HL-60 (cell line): ENCODE results near the gene GRIA2.

Experiments used
- DNase-seq, 2 experiments: peaks; one replicate each; pipeline ENCODE4 v3.0.0-alpha.2; 2010 to 2020; ENCODE audit warnings: low read depth in 1 of 2, low spot score in 1 of 2
- H3K27ac ChIP-seq: fragments of 250-450 bp; sonication (Bioruptor Pico); replicated peaks from 2 replicates; pipeline ENCODE4 v1.5.1; 2020; ENCODE audit warnings: mild to moderate bottlenecking, moderate library complexity
- H3K27me3 ChIP-seq: fragments of 250-450 bp; sonication (Bioruptor Pico); 2 replicates; pipeline ENCODE4 v1.5.1; 2021; ENCODE audit warnings: mild to moderate bottlenecking, moderate library complexity; ENCODE audit not compliant: insufficient read depth, poor library complexity, severe bottlenecking
- H3K4me3 ChIP-seq: replicated peaks from 2 replicates; pipeline ENCODE4 v1.5.1; 2011; ENCODE audit warnings: mild to moderate bottlenecking, control low read depth, low read length; ENCODE audit not compliant: insufficient read depth
- GABPA ChIP-seq: IDR thresholded peaks from 2 replicates; pipeline ENCODE4 v1.6.1; 2012; ENCODE audit warnings: low read depth
- POLR2AphosphoS5 ChIP-seq: IDR thresholded peaks from 2 replicates; pipeline ENCODE4 v1.6.1; 2012; ENCODE audit warnings: low read depth
- SPI1 ChIP-seq: IDR thresholded peaks from 2 replicates; pipeline ENCODE4 v1.6.1; 2012; ENCODE audit warnings: low read depth, mild to moderate bottlenecking, borderline replicate concordance
- TF ChIP-seq, protein P1 (sequence below): IDR thresholded peaks from one replicate; pipeline ENCODE4 v1.5.1; 2011; ENCODE audit warnings: low read length, control low read depth, inconsistent platforms; ENCODE audit not compliant: insufficient read depth
- TF ChIP-seq, protein P2 (sequence below): IDR thresholded peaks from 2 replicates; pipeline ENCODE4 v1.6.1; 2012; ENCODE audit warnings: low read depth; ENCODE audit not compliant: insufficient replicate concordance

The GRIA2 gene

DNA sequence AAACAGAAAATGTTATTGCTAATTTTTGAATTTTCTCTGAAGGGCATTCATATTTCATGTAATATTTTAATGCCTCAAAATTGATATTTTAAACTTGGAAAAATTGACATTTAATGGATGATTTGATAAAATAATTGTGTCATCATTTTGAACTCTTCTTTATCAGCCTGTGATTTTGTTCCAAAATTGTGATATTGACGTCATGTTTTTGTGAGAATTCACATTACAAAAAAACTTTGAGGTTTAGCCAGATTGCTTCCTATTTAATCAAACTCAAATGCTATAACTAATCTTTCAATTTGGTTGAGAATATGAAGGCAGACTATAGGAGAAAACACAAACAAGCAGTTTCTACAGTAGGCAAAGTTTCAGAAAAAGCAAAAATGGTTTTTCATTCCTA is 137.4 kb downstream of the GRIA2 start:
- Histone ChIP-seq H3K27me3 (no peaks in the 10 kb centered on the region), H3K4me3 (no peak overlapping the region)
- no peak for TF ChIP-seq SPI1
- TF ChIP-seq GABPA = no peak
- TF ChIP-seq POLR2AphosphoS5 = no peak
- TF ChIP-seq, protein P1, sequence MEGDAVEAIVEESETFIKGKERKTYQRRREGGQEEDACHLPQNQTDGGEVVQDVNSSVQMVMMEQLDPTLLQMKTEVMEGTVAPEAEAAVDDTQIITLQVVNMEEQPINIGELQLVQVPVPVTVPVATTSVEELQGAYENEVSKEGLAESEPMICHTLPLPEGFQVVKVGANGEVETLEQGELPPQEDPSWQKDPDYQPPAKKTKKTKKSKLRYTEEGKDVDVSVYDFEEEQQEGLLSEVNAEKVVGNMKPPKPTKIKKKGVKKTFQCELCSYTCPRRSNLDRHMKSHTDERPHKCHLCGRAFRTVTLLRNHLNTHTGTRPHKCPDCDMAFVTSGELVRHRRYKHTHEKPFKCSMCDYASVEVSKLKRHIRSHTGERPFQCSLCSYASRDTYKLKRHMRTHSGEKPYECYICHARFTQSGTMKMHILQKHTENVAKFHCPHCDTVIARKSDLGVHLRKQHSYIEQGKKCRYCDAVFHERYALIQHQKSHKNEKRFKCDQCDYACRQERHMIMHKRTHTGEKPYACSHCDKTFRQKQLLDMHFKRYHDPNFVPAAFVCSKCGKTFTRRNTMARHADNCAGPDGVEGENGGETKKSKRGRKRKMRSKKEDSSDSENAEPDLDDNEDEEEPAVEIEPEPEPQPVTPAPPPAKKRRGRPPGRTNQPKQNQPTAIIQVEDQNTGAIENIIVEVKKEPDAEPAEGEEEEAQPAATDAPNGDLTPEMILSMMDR = no peak
- TF ChIP-seq, protein P2, sequence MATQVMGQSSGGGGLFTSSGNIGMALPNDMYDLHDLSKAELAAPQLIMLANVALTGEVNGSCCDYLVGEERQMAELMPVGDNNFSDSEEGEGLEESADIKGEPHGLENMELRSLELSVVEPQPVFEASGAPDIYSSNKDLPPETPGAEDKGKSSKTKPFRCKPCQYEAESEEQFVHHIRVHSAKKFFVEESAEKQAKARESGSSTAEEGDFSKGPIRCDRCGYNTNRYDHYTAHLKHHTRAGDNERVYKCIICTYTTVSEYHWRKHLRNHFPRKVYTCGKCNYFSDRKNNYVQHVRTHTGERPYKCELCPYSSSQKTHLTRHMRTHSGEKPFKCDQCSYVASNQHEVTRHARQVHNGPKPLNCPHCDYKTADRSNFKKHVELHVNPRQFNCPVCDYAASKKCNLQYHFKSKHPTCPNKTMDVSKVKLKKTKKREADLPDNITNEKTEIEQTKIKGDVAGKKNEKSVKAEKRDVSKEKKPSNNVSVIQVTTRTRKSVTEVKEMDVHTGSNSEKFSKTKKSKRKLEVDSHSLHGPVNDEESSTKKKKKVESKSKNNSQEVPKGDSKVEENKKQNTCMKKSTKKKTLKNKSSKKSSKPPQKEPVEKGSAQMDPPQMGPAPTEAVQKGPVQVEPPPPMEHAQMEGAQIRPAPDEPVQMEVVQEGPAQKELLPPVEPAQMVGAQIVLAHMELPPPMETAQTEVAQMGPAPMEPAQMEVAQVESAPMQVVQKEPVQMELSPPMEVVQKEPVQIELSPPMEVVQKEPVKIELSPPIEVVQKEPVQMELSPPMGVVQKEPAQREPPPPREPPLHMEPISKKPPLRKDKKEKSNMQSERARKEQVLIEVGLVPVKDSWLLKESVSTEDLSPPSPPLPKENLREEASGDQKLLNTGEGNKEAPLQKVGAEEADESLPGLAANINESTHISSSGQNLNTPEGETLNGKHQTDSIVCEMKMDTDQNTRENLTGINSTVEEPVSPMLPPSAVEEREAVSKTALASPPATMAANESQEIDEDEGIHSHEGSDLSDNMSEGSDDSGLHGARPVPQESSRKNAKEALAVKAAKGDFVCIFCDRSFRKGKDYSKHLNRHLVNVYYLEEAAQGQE = no peak

DNA sequence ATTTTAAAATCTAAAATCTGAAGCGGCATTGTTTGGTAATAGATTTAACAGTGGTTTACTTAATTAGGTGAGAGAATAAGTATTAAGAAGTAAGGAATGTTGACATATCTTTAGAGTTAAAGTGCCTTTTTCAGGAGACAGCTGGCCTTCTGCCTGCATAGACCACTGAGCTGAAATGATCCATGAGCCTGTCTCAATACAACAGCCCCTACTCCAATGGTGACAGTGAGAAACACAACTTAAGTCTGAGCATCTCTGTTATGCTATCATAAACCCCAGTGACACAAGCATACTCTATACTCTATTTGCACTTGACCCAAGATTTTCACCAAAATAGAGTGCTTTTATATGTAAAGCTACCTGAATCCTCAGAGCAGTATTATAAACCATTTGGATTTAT is 137.9 kb downstream of the GRIA2 start:
- TF ChIP-seq, protein P1 = no peak
- TF ChIP-seq, protein P2 = no peak
- TF ChIP-seq POLR2AphosphoS5 = no peak
- no peak overlapping the region for H3K27ac ChIP-seq
- H3K4me3 ChIP-seq = no peak overlapping the region
- H3K27me3 ChIP-seq = no peaks in the 10 kb centered on the region
- no peak for DNase-seq

More for the DNA sequence above, 137.4 kb downstream of the GRIA2 start:
- H3K27ac ChIP-seq = no peak overlapping the region
- DNase-seq = no peak

DNA sequence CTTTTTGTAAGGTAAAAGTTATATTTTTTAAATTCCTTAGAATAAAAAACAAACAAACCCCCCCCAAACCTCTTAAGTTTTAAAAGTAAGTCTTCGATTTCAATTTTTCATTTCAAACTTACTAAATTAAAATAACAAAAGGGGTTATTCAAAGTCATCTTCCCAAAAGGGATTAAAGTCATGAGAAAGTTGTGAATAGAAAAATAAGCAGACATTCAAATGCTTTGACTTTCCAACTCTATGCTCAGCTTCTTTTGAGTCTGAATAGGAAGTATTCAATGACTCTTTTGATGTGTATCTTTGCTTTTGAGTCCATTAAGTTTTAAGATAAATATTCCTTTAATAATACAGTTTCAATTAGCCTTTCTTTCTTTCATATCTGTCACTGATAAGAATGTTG is 138.3 kb downstream of the GRIA2 start:
- DNase-seq = no peak
- Histone ChIP-seq H3K4me3 (no peak overlapping the region), H3K27ac (no peak overlapping the region), H3K27me3 (no peaks in the 10 kb centered on the region)
- TF ChIP-seq, protein P2 = no peak

DNA sequence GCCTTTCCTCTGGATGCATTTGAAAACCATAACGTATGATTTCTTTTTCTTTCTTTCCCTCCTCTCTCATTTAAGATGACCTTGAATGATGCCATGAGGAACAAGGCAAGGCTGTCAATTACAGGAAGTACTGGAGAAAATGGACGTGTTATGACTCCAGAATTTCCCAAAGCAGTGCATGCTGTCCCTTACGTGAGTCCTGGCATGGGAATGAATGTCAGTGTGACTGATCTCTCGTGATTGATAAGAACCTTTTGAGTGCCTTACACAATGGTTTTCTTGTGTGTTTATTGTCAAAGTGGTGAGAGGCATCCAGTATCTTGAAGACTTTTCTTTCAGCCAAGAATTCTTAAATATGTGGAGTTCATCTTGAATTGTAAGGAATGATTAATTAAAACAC is 142.8 kb downstream of the GRIA2 start:
- no peak for TF ChIP-seq POLR2AphosphoS5
- TF ChIP-seq SPI1 = no peak
- TF ChIP-seq, protein P1 = no peak
- TF ChIP-seq GABPA = no peak
- TF ChIP-seq, protein P2 = no peak
- no peaks in the 10 kb centered on the region for H3K27me3 ChIP-seq
- no peak for DNase-seq
- H3K4me3 ChIP-seq = no peak overlapping the region
- H3K27ac ChIP-seq = no peak overlapping the region
